HFF-Myc (cell line): ENCODE results near the gene MYO1A.
"Not testable (repeated sequence)": the region's sequence is repeated elsewhere in the genome, so short reads cannot be mapped to it uniquely, and the experiment has no call there.

Experiments
- DNase-seq: peaks from one replicate; pipeline ENCODE4 v3.0.0-alpha.2; 2011; ENCODE audit warnings: low read depth; ENCODE audit errors: extremely low read depth
- H3K4me3 ChIP-seq: replicated peaks from 2 replicates; pipeline ENCODE4 v1.5.1; 2011; ENCODE audit warnings: low read depth, mild to moderate bottlenecking, control low read depth, low read length
- CTCF ChIP-seq: IDR thresholded peaks from 2 replicates; pipeline ENCODE4 v1.5.1; 2012; ENCODE audit warnings: mild to moderate bottlenecking, low read depth, low read length, control low read depth; ENCODE audit errors: missing control alignments

The MYO1A gene

GRCh38 chr12:57033431-57033830 lies 16.5 kb downstream of the MYO1A start:
- no peak overlapping the region for H3K4me3 ChIP-seq
- DNase-seq, result no peak
- no peak for TF ChIP-seq CTCF

- TF ChIP-seq CTCF, result no peak
- no peak overlapping the region for H3K4me3 ChIP-seq
Observed at GRCh38 chr12:57031789-57032188, 18.1 kb downstream of the MYO1A start.

GRCh38 chr12:57031138-57031725 lies 18.7 kb downstream of the MYO1A start:
- no peak for DNase-seq
- TF ChIP-seq CTCF, result no peak
- no peak overlapping the region for H3K4me3 ChIP-seq

More at GRCh38 chr12:57031789-57032188, 18.1 kb downstream of the MYO1A start:
- no peak for DNase-seq

- no peak overlapping the region for H3K4me3 ChIP-seq
- no peak for TF ChIP-seq CTCF
- DNase-seq, result no peak
Observed at GRCh38 chr12:57029457-57029856, 20.5 kb downstream of the MYO1A start.

- no peak for TF ChIP-seq CTCF
- DNase-seq, result no peak
- no peak overlapping the region for H3K4me3 ChIP-seq
Observed at GRCh38 chr12:57027805-57028153, 22.1 kb downstream of the MYO1A start.

- H3K4me3 ChIP-seq, result no peak overlapping the region
- TF ChIP-seq CTCF, result no peak
- no peak for DNase-seq
Observed at GRCh38 chr12:57027011-57027804, 22.7 kb downstream of the MYO1A start.

- no peak overlapping the region for H3K4me3 ChIP-seq
- no peak for DNase-seq
- TF ChIP-seq CTCF, result no peak
Observed at GRCh38 chr12:57025196-57025595, 24.7 kb downstream of the MYO1A start.

- DNase-seq, H3K4me3 ChIP-seq: not testable (repeated sequence)
Observed at GRCh38 chr12:57022324-57022723, 27.6 kb downstream of the MYO1A start.
